ENCODE results near the gene PRAMEF17.
"Not testable (repeated sequence)": the region's sequence is repeated elsewhere in the genome, so short reads cannot be mapped to it uniquely, and the experiment has no call there.

- not testable (repeated sequence) for TF ChIP-seq CTCF, POLR2A (IDR thresholded peaks at IDR 0.05)
These were observed 46.9 kb upstream of the PRAMEF17 start for GRCh38 chr1:13342496-13342895.
